GM12873 (cell line): ENCODE results near the gene RNPEPL1.

ENCODE experiments used
- CTCF ChIP-seq: IDR thresholded peaks from 2 replicates; pipeline ENCODE4 v1.5.1; 2012; ENCODE audit warnings: low read depth, mild to moderate bottlenecking, moderate library complexity, low read length, control low read depth; ENCODE audit not compliant: insufficient read depth; ENCODE audit errors: missing control alignments

The RNPEPL1 gene

GRCh38 chr2:240604291-240604938 lies 36.1 kb downstream of the RNPEPL1 start:
- peak; percentile 57 for TF ChIP-seq CTCF

GRCh38 chr2:240604939-240605716 lies 36.8 kb downstream of the RNPEPL1 start:
- TF ChIP-seq CTCF = no peak

GRCh38 chr2:240605867-240606743 lies 37.8 kb downstream of the RNPEPL1 start:
- TF ChIP-seq CTCF = no peak

GRCh38 chr2:240611601-240612210 lies 43.4 kb downstream of the RNPEPL1 start:
- no peak for TF ChIP-seq CTCF

GRCh38 chr2:240613781-240614180 lies 45.5 kb downstream of the RNPEPL1 start:
- no peak for TF ChIP-seq CTCF

- TF ChIP-seq CTCF = no peak
These were observed 46.1 kb downstream of the RNPEPL1 start for GRCh38 chr2:240614391-240614790.

- no peak for TF ChIP-seq CTCF
These were observed 47.1 kb downstream of the RNPEPL1 start for GRCh38 chr2:240615396-240615795.
